ENCODE measurements around the gene CERK. TPM values are rescaled to one million over a fixed set of nuclear protein-coding genes. Genes with fewer than 3 reads are reported as not detected.

CERK gene
- total RNA-seq, 1 donor from 2014 or later, result 50.7 TPM

- Mint-ChIP-seq H3K27ac (no peak overlapping the region), H3K27me3 (ENCODE audit: low read depth) (no peaks in the 10 kb centered on the region), H3K4me1 (no peaks in the 10 kb centered on the region), H3K36me3 (peaks cover 56% of the 10 kb centered on the region), H3K9me3 (no peaks in the 10 kb centered on the region), H3K4me3 (no peak overlapping the region)
- no peak for TF ChIP-seq CTCF (IDR thresholded peaks at IDR 0.05; ENCODE audit: unreplicated experiment)
- DNase-seq (ENCODE audit: low spot score in 2 of 2, unreplicated experiment in 2 of 2), result no peak
Measured at GRCh38 chr22:46714550-46714949, 23.5 kb downstream of the CERK start.

GRCh38 chr22:46712288-46712687 lies 25.8 kb downstream of the CERK start:
- Mint-ChIP-seq H3K9me3 (no peaks in the 10 kb centered on the region), H3K4me3 (no peak overlapping the region), H3K4me1 (no peaks in the 10 kb centered on the region), H3K27me3 (ENCODE audit: low read depth) (no peaks in the 10 kb centered on the region), H3K27ac (no peak overlapping the region), H3K36me3 (peaks cover 57% of the 10 kb centered on the region)
- TF ChIP-seq CTCF (IDR thresholded peaks at IDR 0.05; ENCODE audit: unreplicated experiment), result no peak
- DNase-seq (ENCODE audit: low spot score in 2 of 2, unreplicated experiment in 2 of 2), result no peak

- H3K27ac Mint-ChIP-seq, result no peak overlapping the region
- no peak overlapping the region for H3K4me3 Mint-ChIP-seq
- peaks cover 64% of the 10 kb centered on the region for H3K36me3 Mint-ChIP-seq
- no peak for TF ChIP-seq CTCF (IDR thresholded peaks at IDR 0.05; ENCODE audit: unreplicated experiment)
- H3K9me3 Mint-ChIP-seq, result no peaks in the 10 kb centered on the region
- no peak for DNase-seq (ENCODE audit: low spot score in 2 of 2, unreplicated experiment in 2 of 2)
- H3K4me1 Mint-ChIP-seq, result no peaks in the 10 kb centered on the region
- no peaks in the 10 kb centered on the region for H3K27me3 Mint-ChIP-seq (ENCODE audit: low read depth)
Measured at GRCh38 chr22:46710806-46711205, 27.2 kb downstream of the CERK start.

- no peaks in the 10 kb centered on the region for H3K9me3 Mint-ChIP-seq
- H3K36me3 Mint-ChIP-seq, result peaks cover 65% of the 10 kb centered on the region
- TF ChIP-seq CTCF (IDR thresholded peaks at IDR 0.05; ENCODE audit: unreplicated experiment), result no peak
- no peak overlapping the region for H3K4me3 Mint-ChIP-seq
- H3K4me1 Mint-ChIP-seq, result no peaks in the 10 kb centered on the region
- no peak for DNase-seq (ENCODE audit: low spot score in 2 of 2, unreplicated experiment in 2 of 2)
- H3K27me3 Mint-ChIP-seq (ENCODE audit: low read depth), result no peaks in the 10 kb centered on the region
- H3K27ac Mint-ChIP-seq, result no peak overlapping the region
Measured at GRCh38 chr22:46708766-46709330, 29.2 kb downstream of the CERK start.

- H3K4me3 Mint-ChIP-seq, result no peak overlapping the region
- no peaks in the 10 kb centered on the region for H3K27me3 Mint-ChIP-seq (ENCODE audit: low read depth)
- H3K36me3 Mint-ChIP-seq, result peaks cover 65% of the 10 kb centered on the region
- no peak overlapping the region for H3K27ac Mint-ChIP-seq
- no peaks in the 10 kb centered on the region for H3K9me3 Mint-ChIP-seq
- H3K4me1 Mint-ChIP-seq, result no peaks in the 10 kb centered on the region
- no peak for TF ChIP-seq CTCF (IDR thresholded peaks at IDR 0.05; ENCODE audit: unreplicated experiment)
- DNase-seq (ENCODE audit: low spot score in 2 of 2, unreplicated experiment in 2 of 2), result no peak
Measured at GRCh38 chr22:46707827-46708570, 30.1 kb downstream of the CERK start.

All from mesothelial cell of epicardium (in vitro differentiated cells).